H9 (cell line): Measurements from ENCODE around the gene FAM193A. TPM values are rescaled to one million over a fixed set of nuclear protein-coding genes. Genes with fewer than 3 reads are reported as not detected.

Experiments used
- DNase-seq: peaks from one replicate; pipeline ENCODE4 v3.0.0-alpha.2; 2017
- H2AFZ ChIP-seq: one replicate; pipeline ENCODE4 v1.6.1; 2013; ENCODE audit warnings: mild to moderate bottlenecking, low read length, control low read depth, moderate library complexity
- H2AK5ac ChIP-seq: 2 replicates; pipeline ENCODE4 v1.6.1; 2013; ENCODE audit warnings: low read length, control low read depth, mixed read lengths; ENCODE audit not compliant: insufficient read length
- H2BK120ac ChIP-seq: one replicate; pipeline ENCODE4 v1.6.1; 2013; ENCODE audit warnings: low read depth, mild to moderate bottlenecking, low read length, control low read depth, inconsistent platforms; ENCODE audit not compliant: poor library complexity, severe bottlenecking
- H2BK12ac ChIP-seq: 2 replicates; pipeline ENCODE4 v1.6.1; 2013; ENCODE audit warnings: low read length, control low read depth, mixed read lengths, low read depth; ENCODE audit not compliant: insufficient read length
- H2BK15ac ChIP-seq: 2 replicates; pipeline ENCODE4 v1.6.1; 2013; ENCODE audit warnings: low read depth, low read length, control low read depth
- H2BK20ac ChIP-seq: one replicate; pipeline ENCODE4 v1.6.1; 2013; ENCODE audit warnings: low read depth, mild to moderate bottlenecking, low read length, control low read depth, inconsistent platforms; ENCODE audit not compliant: poor library complexity, severe bottlenecking
- H2BK5ac ChIP-seq: 2 replicates; pipeline ENCODE4 v1.6.1; 2013; ENCODE audit warnings: low read length, control low read depth, mixed read lengths; ENCODE audit not compliant: insufficient read length
- H3K14ac ChIP-seq: 2 replicates; pipeline ENCODE4 v1.6.1; 2013; ENCODE audit warnings: low read length, control low read depth; ENCODE audit not compliant: insufficient read depth
- H3K18ac ChIP-seq: 2 replicates; pipeline ENCODE4 v1.6.1; 2013; ENCODE audit warnings: low read depth, mild to moderate bottlenecking, mixed read lengths, low read length, control low read depth; ENCODE audit not compliant: insufficient read length
- H3K23ac ChIP-seq: 2 replicates; pipeline ENCODE4 v1.6.1; 2013; ENCODE audit warnings: low read length, control low read depth, mixed read lengths, low read depth; ENCODE audit not compliant: insufficient read length
- H3K23me2 ChIP-seq: 2 replicates; pipeline ENCODE4 v1.6.1; 2013; ENCODE audit warnings: low read depth, mild to moderate bottlenecking, mixed read lengths, low read length, control low read depth; ENCODE audit not compliant: insufficient read length, poor library complexity, severe bottlenecking
- H3K27ac ChIP-seq: 2 replicates; pipeline ENCODE4 v1.5.1; 2013; ENCODE audit warnings: low read length, control low read depth, mixed read lengths, low read depth; ENCODE audit not compliant: insufficient read length
- H3K27me3 ChIP-seq: 2 replicates; pipeline ENCODE4 v1.6.1; 2013; ENCODE audit warnings: low read length, control low read depth, inconsistent platforms; ENCODE audit not compliant: insufficient read depth
- H3K4ac ChIP-seq: 2 replicates; pipeline ENCODE4 v1.6.1; 2013; ENCODE audit warnings: low read depth, mild to moderate bottlenecking, control low read depth, inconsistent platforms, low read length, moderate library complexity
- H3K4me1 ChIP-seq: 2 replicates; pipeline ENCODE4 v1.6.1; 2013; ENCODE audit warnings: low read length, control low read depth, inconsistent platforms; ENCODE audit not compliant: insufficient read depth
- H3K4me2 ChIP-seq: 2 replicates; pipeline ENCODE4 v1.6.1; 2013; ENCODE audit warnings: low read length, control low read depth, mixed read lengths; ENCODE audit not compliant: insufficient read length, insufficient read depth
- H3K56ac ChIP-seq: 2 replicates; pipeline ENCODE4 v1.6.1; 2013; ENCODE audit warnings: low read depth, mild to moderate bottlenecking, mixed read lengths, low read length, control low read depth; ENCODE audit not compliant: insufficient read length
- H3K79me1 ChIP-seq: 2 replicates; pipeline ENCODE4 v1.6.1; 2013; ENCODE audit warnings: low read depth, mild to moderate bottlenecking, moderate library complexity, low read length, control low read depth, inconsistent platforms; ENCODE audit not compliant: insufficient read depth, poor library complexity, severe bottlenecking
- H3K79me2 ChIP-seq: 2 replicates; pipeline ENCODE4 v1.6.1; 2013; ENCODE audit warnings: low read length, control low read depth, inconsistent platforms; ENCODE audit not compliant: insufficient read depth
- H3K9ac ChIP-seq: 2 replicates; pipeline ENCODE4 v1.6.1; 2013; ENCODE audit warnings: low read length, control low read depth, mixed read lengths; ENCODE audit not compliant: insufficient read length; ENCODE audit errors: extremely low read depth
- H3K9me3 ChIP-seq: one replicate; pipeline ENCODE4 v1.6.1; 2013; ENCODE audit warnings: low read depth, low read length, inconsistent platforms; ENCODE audit not compliant: control insufficient read depth
- H3T11ph ChIP-seq: one replicate; pipeline ENCODE4 v1.6.1; 2013; ENCODE audit warnings: mild to moderate bottlenecking, low read length, control low read depth, inconsistent platforms
- H4K20me1 ChIP-seq: one replicate; pipeline ENCODE4 v1.6.1; 2013; ENCODE audit not compliant: control insufficient read depth, insufficient read length, insufficient read depth
- H4K5ac ChIP-seq: 2 replicates; pipeline ENCODE4 v1.6.1; 2013; ENCODE audit warnings: low read depth, mild to moderate bottlenecking, mixed read lengths, low read length, control low read depth; ENCODE audit not compliant: insufficient read length
- H4K8ac ChIP-seq: replicated peaks from 2 replicates; pipeline ENCODE4 v1.6.1; 2013; ENCODE audit warnings: low read length, control low read depth, mixed read lengths, low read depth; ENCODE audit not compliant: insufficient read length
- H4K91ac ChIP-seq: 2 replicates; pipeline ENCODE4 v1.6.1; 2013; ENCODE audit warnings: low read depth, mild to moderate bottlenecking, moderate library complexity, mixed read lengths, low read length, control low read depth; ENCODE audit not compliant: insufficient read length
- H3K27ac Mint-ChIP-seq, 3 experiments: 2 replicates in 2 of 3; 3 replicates in 1 of 3; pipeline ENCODE4 v1.8.0; 2020 to 2021; ENCODE audit warnings: mixed read lengths in 3 of 3, mild to moderate bottlenecking in 1 of 3, moderate library complexity in 1 of 3
- H3K27me3 Mint-ChIP-seq: 2 replicates; pipeline ENCODE4 v1.8.0; 2021; ENCODE audit warnings: low read depth, mild to moderate bottlenecking, moderate library complexity, mixed read lengths
- H3K36me3 Mint-ChIP-seq, 3 experiments: 2 replicates in 2 of 3; 3 replicates in 1 of 3; pipeline ENCODE4 v1.8.0; 2020 to 2021; ENCODE audit warnings: low read depth in 3 of 3, mixed read lengths in 3 of 3; ENCODE audit not compliant: insufficient read depth in 1 of 3
- H3K4me1 Mint-ChIP-seq, 2 experiments: 2 replicates each; pipeline ENCODE4 v1.8.0; 2020; ENCODE audit warnings: mixed read lengths in 2 of 2
- H3K4me3 Mint-ChIP-seq, 2 experiments: 2 replicates in 1 of 2; 3 replicates in 1 of 2; pipeline ENCODE4 v1.8.0; 2020 to 2021; ENCODE audit warnings: mild to moderate bottlenecking in 2 of 2, mixed read lengths in 2 of 2, moderate library complexity in 1 of 2
- H3K9me3 Mint-ChIP-seq, 2 experiments: 2 replicates in 1 of 2; 3 replicates in 1 of 2; pipeline ENCODE4 v1.8.0; 2020; ENCODE audit warnings: mild to moderate bottlenecking in 2 of 2, mixed read lengths in 2 of 2, moderate library complexity in 1 of 2
- CTCF ChIP-seq: fragments of 200-600 bp; sonication (generic); conservative IDR thresholded peaks from 3 replicates; pipeline ENCODE4 v1.8.0; 2021; ENCODE audit warnings: antibody characterized with exemption, mild to moderate bottlenecking
- WGBS: extraction: QIAGEN DNeasy Blood & Tissue Kit; methylation state at CpG from one replicate; pipeline ENCODE4 v1.1.7; 2013; ENCODE audit warnings: missing lambda C conversion rate, low lambda C conversion rate, mixed read lengths; ENCODE audit not compliant: insufficient read length; ENCODE audit errors: extremely low coverage; 5-methylcytosine and 5-hydroxymethylcytosine counted together
- total RNA-seq: library from RNA; stranded (reverse); gene quantifications from 2 replicates; pipeline ENCODE4 v1.2.1, GENCODE V29; 2021

Gene FAM193A
- total RNA-seq, 1 experiment from 2014 or later, result 36.9 TPM

- no peaks in the 10 kb centered on the region for H3K4me1 ChIP-seq
- H2BK5ac ChIP-seq, result no peak overlapping the region
- H2BK120ac ChIP-seq, result no peak overlapping the region
- H3K4me1 Mint-ChIP-seq, result no peaks in the 10 kb centered on the region
- H3K18ac ChIP-seq, result no peak overlapping the region
- H3K27me3 Mint-ChIP-seq, result no peaks in the 10 kb centered on the region
- no peak for TF ChIP-seq CTCF
- no peaks in the 10 kb centered on the region for H3K79me2 ChIP-seq
- H3K4ac ChIP-seq, result no peak overlapping the region
- no peaks in the 10 kb centered on the region for H3K23me2 ChIP-seq
- no peak overlapping the region for H3K56ac ChIP-seq
- no CpG with 5 or more reads among the region's 12 CpGs for WGBS
- H3K36me3 Mint-ChIP-seq, result peaks cover 43 to 94% (median 91%) of the 10 kb centered on the region in 3 experiments; a peak in 6 of 7 replicates
- no peak overlapping the region for H3K9ac ChIP-seq
- no peak overlapping the region for H2BK20ac ChIP-seq
- H3K27ac ChIP-seq, result no peak overlapping the region
- H3K23ac ChIP-seq, result no peak overlapping the region
- H3K4me3 Mint-ChIP-seq, result no peak overlapping the region
- H3K4me2 ChIP-seq, result no peak overlapping the region
- H3K27ac Mint-ChIP-seq, result peak overlapping the region in 2 of 3 experiments; percentile 6 to 61; a peak in 1 of 7 replicates
- no peak overlapping the region for H3K14ac ChIP-seq
- H4K5ac ChIP-seq, result no peak overlapping the region
- H4K20me1 ChIP-seq, result no peaks in the 10 kb centered on the region
- H4K91ac ChIP-seq, result no peak overlapping the region
- H3K27me3 ChIP-seq, result no peaks in the 10 kb centered on the region
- no peak overlapping the region for H2AFZ ChIP-seq
- H3K9me3 ChIP-seq, result no peaks in the 10 kb centered on the region
- no peaks in the 10 kb centered on the region for H3K9me3 Mint-ChIP-seq
- no peak for DNase-seq
- H3K79me1 ChIP-seq, result no peaks in the 10 kb centered on the region
- no peak overlapping the region for H2BK12ac ChIP-seq
- H2BK15ac ChIP-seq, result no peak overlapping the region
- H4K8ac ChIP-seq, result no peak overlapping the region
- no peak overlapping the region for H2AK5ac ChIP-seq
- H3T11ph ChIP-seq, result no peak overlapping the region
Observed at GRCh38 chr4:2698951-2699505, 162.6 kb downstream of the FAM193A start.
